Upper lobe of right lung (tissue), 1 donor: ENCODE measurements around the gene OPTN. TPM values are rescaled to one million over a fixed set of nuclear protein-coding genes. Genes with fewer than 3 reads are reported as not detected.

Experiments
- ATAC-seq: fragments of 200-7000 bp; cut with Tn5 transposase; one replicate; pipeline ENCODE4 v1.9.1; 2020; ENCODE audit warnings: mild to moderate bottlenecking, moderate library complexity
- DNase-seq: peaks from one replicate; pipeline ENCODE4 v3.0.0-alpha.2; 2020
- H3K27ac ChIP-seq: fragments of 200-600 bp; one replicate; pipeline ENCODE4 v1.8.0; 2022
- H3K27me3 ChIP-seq: fragments of 200-600 bp; one replicate; pipeline ENCODE4 v1.8.0; 2022; ENCODE audit warnings: mild to moderate bottlenecking
- H3K36me3 ChIP-seq: fragments of 200-600 bp; one replicate; pipeline ENCODE4 v1.8.0; 2022
- H3K4me1 ChIP-seq: fragments of 200-600 bp; one replicate; pipeline ENCODE4 v1.8.0; 2022
- H3K4me3 ChIP-seq: fragments of 200-600 bp; one replicate; pipeline ENCODE4 v1.8.0; 2022; ENCODE audit warnings: mild to moderate bottlenecking
- H3K9me3 ChIP-seq: fragments of 200-600 bp; one replicate; pipeline ENCODE4 v1.8.0; 2022
- CTCF ChIP-seq: fragments of 200-600 bp; IDR thresholded peaks from one replicate; pipeline ENCODE4 v1.8.0; 2022; ENCODE audit warnings: antibody characterized with exemption
- intact Hi-C: fragments of 100-400 bp; cut with DNase I; formaldehyde crosslinking; loops from one replicate; pipeline ENCODE4 v1.11.0; 2022
- total RNA-seq: library from RNA; stranded (reverse); fragmentation: NEBNext Ultra II Directional; extraction: Animal tissue kit (Norgen Biotek cat#: 25700); gene quantifications from one replicate; pipeline ENCODE4 v1.2.1, GENCODE V29; 2021
- donor health status: DM: no; HTN: yes; CAD: no; lungs with severe emphysema.

Gene OPTN
- total RNA-seq, 1 donor from 2014 or later = 61.5 TPM

GRCh38 chr10:13118784-13119410, 18.9 kb downstream of the OPTN start:
- Histone ChIP-seq H3K27me3 (no peaks in the 10 kb centered on the region), H3K4me1 (peaks cover 17% of the 10 kb centered on the region), H3K4me3 (no peak overlapping the region), H3K27ac (no peak overlapping the region), H3K36me3 (peaks cover 63% of the 10 kb centered on the region), H3K9me3 (no peaks in the 10 kb centered on the region)
- intact Hi-C loops = no loop called here
- TF ChIP-seq CTCF = no peak
- ATAC-seq (no peak), DNase-seq (no peak)

DNA sequence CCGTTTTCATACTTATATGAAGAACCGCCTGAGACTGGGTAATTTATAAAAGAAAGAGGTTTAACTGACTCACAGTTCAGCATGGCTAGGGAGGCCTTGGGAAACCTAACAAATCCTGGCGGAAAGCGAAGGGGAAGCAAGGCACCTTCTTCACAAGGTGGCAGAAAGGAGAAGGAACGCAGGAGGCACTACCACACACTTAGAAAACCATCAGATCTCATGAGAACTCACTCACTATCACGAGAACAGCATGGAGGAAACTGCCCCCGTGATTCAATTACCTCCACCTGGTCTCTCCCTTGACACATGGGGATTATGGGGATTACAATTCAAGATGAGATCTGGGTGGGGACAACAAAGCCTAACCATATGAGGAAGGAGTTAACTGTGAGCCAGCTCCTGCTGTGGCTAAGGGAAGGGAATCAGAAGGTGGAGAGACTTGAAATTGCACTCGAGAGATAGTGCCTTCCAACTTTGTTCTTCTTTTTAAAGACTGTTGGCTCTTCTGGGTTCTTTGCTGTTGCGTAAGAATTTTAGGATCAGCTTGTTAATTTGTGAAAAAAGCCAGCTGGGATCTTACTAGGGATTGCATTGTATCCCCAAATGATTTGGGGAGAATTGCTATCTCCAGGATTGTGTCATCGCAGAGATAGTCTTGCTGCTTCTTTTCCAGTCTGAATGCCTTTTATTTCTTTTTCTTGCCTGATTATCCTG, 21.0 kb downstream of the OPTN start:
- ATAC-seq (no peak), DNase-seq (no peak)
- intact Hi-C loops = no loop called here
- H3K9me3 ChIP-seq = no peaks in the 10 kb centered on the region
- no peak overlapping the region for H3K4me3 ChIP-seq
- no peaks in the 10 kb centered on the region for H3K27me3 ChIP-seq
- peaks cover 70% of the 10 kb centered on the region for H3K36me3 ChIP-seq
- H3K4me1 ChIP-seq = peaks cover 13% of the 10 kb centered on the region
- no peak overlapping the region for H3K27ac ChIP-seq
- TF ChIP-seq CTCF = no peak

- no peak overlapping the region for H3K4me3 ChIP-seq
- intact Hi-C loops = no loop called here
- peaks cover 65% of the 10 kb centered on the region for H3K36me3 ChIP-seq
- DNase-seq (no peak), ATAC-seq (no peak)
- TF ChIP-seq CTCF = no peak
- peaks cover 8% of the 10 kb centered on the region for H3K4me1 ChIP-seq
- H3K9me3 ChIP-seq = no peaks in the 10 kb centered on the region
- no peaks in the 10 kb centered on the region for H3K27me3 ChIP-seq
- no peak overlapping the region for H3K27ac ChIP-seq
Measured at GRCh38 chr10:13121500-13121854, 21.5 kb downstream of the OPTN start.

- TF ChIP-seq CTCF = no peak
- H3K36me3 ChIP-seq = peaks cover 74% of the 10 kb centered on the region
- ATAC-seq (no peak), DNase-seq (no peak)
- H3K27me3 ChIP-seq = no peaks in the 10 kb centered on the region
- no peaks in the 10 kb centered on the region for H3K9me3 ChIP-seq
- H3K4me1 ChIP-seq = no peaks in the 10 kb centered on the region
- H3K27ac ChIP-seq = no peak overlapping the region
- intact Hi-C loops = no loop called here
- no peak overlapping the region for H3K4me3 ChIP-seq
Measured at GRCh38 chr10:13136651-13137050, 36.7 kb downstream of the OPTN start.

GRCh38 chr10:13139150-13139549, 39.2 kb downstream of the OPTN start:
- no peak for ATAC-seq

More at GRCh38 chr10:13139150-13139549, 39.2 kb downstream of the OPTN start:
- H3K4me3 ChIP-seq = no peak overlapping the region
- no peaks in the 10 kb centered on the region for H3K9me3 ChIP-seq
- intact Hi-C loops = no loop called here
- H3K36me3 ChIP-seq = peaks cover 49% of the 10 kb centered on the region
- no peaks in the 10 kb centered on the region for H3K27me3 ChIP-seq
- TF ChIP-seq CTCF = no peak
- H3K27ac ChIP-seq = no peak overlapping the region
- no peaks in the 10 kb centered on the region for H3K4me1 ChIP-seq
- no peak for DNase-seq
